DOHH2 (cell line): ENCODE data around the gene TRERF1.

Experiments
- EZH2phosphoT487 ChIP-seq: fragments of 200-600 bp; sonication (generic); IDR thresholded peaks from 2 replicates; pipeline ENCODE4 v1.6.1; 2017; ENCODE audit warnings: borderline replicate concordance, mild to moderate bottlenecking, antibody characterized with exemption, low read length, moderate library complexity, mixed read lengths
- TF ChIP-seq, protein P1 (sequence below): fragments of 200-600 bp; sonication (generic); IDR thresholded peaks from one replicate; pipeline ENCODE4 v1.5.1; 2014; ENCODE audit warnings: antibody characterized with exemption, mild to moderate bottlenecking, low read depth, low read length; ENCODE audit not compliant: poor library complexity, severe bottlenecking

DNA sequence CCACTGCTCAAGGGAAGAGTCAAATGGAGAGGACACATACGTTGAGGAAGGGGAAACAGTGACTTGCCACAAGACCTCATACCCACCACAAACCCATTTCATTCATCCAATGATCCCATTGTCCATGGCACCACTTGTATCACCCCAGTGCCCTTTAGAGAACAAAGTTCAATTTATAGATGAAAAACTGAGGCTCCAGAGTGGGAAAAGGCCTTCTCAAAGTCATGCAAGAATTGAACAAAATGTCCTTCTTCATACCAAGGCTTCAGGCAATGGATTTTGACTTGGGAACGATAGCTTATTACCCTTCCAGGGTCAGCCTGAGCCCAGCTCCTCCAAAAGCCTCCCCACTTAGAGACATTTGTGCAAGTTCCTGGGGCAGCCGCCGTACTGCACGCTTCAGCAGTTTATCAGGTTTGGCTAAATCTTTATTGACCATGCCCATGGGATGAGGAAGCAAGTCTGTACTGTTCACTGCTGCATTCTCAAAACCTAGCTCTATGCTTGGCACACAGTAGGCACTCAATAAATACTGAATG lies 186.8 kb downstream of the TRERF1 start:
- TF ChIP-seq, protein P1, sequence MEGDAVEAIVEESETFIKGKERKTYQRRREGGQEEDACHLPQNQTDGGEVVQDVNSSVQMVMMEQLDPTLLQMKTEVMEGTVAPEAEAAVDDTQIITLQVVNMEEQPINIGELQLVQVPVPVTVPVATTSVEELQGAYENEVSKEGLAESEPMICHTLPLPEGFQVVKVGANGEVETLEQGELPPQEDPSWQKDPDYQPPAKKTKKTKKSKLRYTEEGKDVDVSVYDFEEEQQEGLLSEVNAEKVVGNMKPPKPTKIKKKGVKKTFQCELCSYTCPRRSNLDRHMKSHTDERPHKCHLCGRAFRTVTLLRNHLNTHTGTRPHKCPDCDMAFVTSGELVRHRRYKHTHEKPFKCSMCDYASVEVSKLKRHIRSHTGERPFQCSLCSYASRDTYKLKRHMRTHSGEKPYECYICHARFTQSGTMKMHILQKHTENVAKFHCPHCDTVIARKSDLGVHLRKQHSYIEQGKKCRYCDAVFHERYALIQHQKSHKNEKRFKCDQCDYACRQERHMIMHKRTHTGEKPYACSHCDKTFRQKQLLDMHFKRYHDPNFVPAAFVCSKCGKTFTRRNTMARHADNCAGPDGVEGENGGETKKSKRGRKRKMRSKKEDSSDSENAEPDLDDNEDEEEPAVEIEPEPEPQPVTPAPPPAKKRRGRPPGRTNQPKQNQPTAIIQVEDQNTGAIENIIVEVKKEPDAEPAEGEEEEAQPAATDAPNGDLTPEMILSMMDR: no peak
- no peak for TF ChIP-seq EZH2phosphoT487
